ENCODE measurements around the gene THSD7B.

The THSD7B gene

GRCh38 chr2:137151731-137152130 is 386.4 kb downstream of the THSD7B start:
- no peak for DNase-seq (ENCODE audit: low read depth in 1 of 2, low spot score in 1 of 2)

- no peak for DNase-seq (ENCODE audit: low read depth in 1 of 2, low spot score in 1 of 2)
Measured at GRCh38 chr2:137154946-137155345, 389.6 kb downstream of the THSD7B start.

- DNase-seq (ENCODE audit: low read depth in 1 of 2, low spot score in 1 of 2), result no peak
Measured at GRCh38 chr2:137155356-137156104, 390.2 kb downstream of the THSD7B start.

- no peak for DNase-seq (ENCODE audit: low read depth in 1 of 2, low spot score in 1 of 2)
Measured at GRCh38 chr2:137156221-137156844, 391.0 kb downstream of the THSD7B start.

GRCh38 chr2:137157851-137158250 is 392.5 kb downstream of the THSD7B start:
- no peak for DNase-seq (ENCODE audit: low read depth in 1 of 2, low spot score in 1 of 2)

GRCh38 chr2:137161250-137161649 is 395.9 kb downstream of the THSD7B start:
- DNase-seq (ENCODE audit: low read depth in 1 of 2, low spot score in 1 of 2), result no peak

GRCh38 chr2:137165968-137166367 is 400.6 kb downstream of the THSD7B start:
- no peak for DNase-seq (ENCODE audit: low read depth in 1 of 2, low spot score in 1 of 2)

GRCh38 chr2:137167651-137168050 is 402.3 kb downstream of the THSD7B start:
- DNase-seq (ENCODE audit: low read depth in 1 of 2, low spot score in 1 of 2), result no peak

GRCh38 chr2:137168552-137168951 is 403.2 kb downstream of the THSD7B start:
- no peak for DNase-seq (ENCODE audit: low read depth in 1 of 2, low spot score in 1 of 2)

GRCh38 chr2:137172162-137172561 is 406.8 kb downstream of the THSD7B start:
- DNase-seq (ENCODE audit: low read depth in 1 of 2, low spot score in 1 of 2), result no peak

- DNase-seq (ENCODE audit: low read depth in 1 of 2, low spot score in 1 of 2), result no peak
Measured at GRCh38 chr2:137173463-137173862, 408.1 kb downstream of the THSD7B start.

GRCh38 chr2:137175246-137175645 is 409.9 kb downstream of the THSD7B start:
- no peak for DNase-seq (ENCODE audit: low read depth in 1 of 2, low spot score in 1 of 2)

GRCh38 chr2:137178951-137179377 is 413.6 kb downstream of the THSD7B start:
- no peak for DNase-seq (ENCODE audit: low read depth in 1 of 2, low spot score in 1 of 2)

- DNase-seq (ENCODE audit: low read depth in 1 of 2, low spot score in 1 of 2), result no peak
Measured at GRCh38 chr2:137179542-137179941, 414.2 kb downstream of the THSD7B start.

GRCh38 chr2:137180012-137180411 is 414.7 kb downstream of the THSD7B start:
- no peak for DNase-seq (ENCODE audit: low read depth in 1 of 2, low spot score in 1 of 2)

GRCh38 chr2:137181370-137181769 is 416.0 kb downstream of the THSD7B start:
- DNase-seq (ENCODE audit: low read depth in 1 of 2, low spot score in 1 of 2), result no peak

- no peak for DNase-seq (ENCODE audit: low read depth in 1 of 2, low spot score in 1 of 2)
Measured at GRCh38 chr2:137182071-137182470, 416.7 kb downstream of the THSD7B start.

GRCh38 chr2:137183206-137183898 is 418.0 kb downstream of the THSD7B start:
- DNase-seq (ENCODE audit: low read depth in 1 of 2, low spot score in 1 of 2), result no peak

- DNase-seq (ENCODE audit: low read depth in 1 of 2, low spot score in 1 of 2), result no peak
Measured at GRCh38 chr2:137185378-137186078, 420.2 kb downstream of the THSD7B start.

GRCh38 chr2:137187216-137187615 is 421.9 kb downstream of the THSD7B start:
- DNase-seq (ENCODE audit: low read depth in 1 of 2, low spot score in 1 of 2), result no peak

- no peak for DNase-seq (ENCODE audit: low read depth in 1 of 2, low spot score in 1 of 2)
Measured at GRCh38 chr2:137190411-137191195, 425.3 kb downstream of the THSD7B start.
